ENCODE results near the gene CEP295NL. TPM values are rescaled to one million over a fixed set of nuclear protein-coding genes. Genes with fewer than 3 reads are reported as not detected.

CEP295NL gene
- total and polyA plus RNA-seq, 9 donors = 0.25 to 8.0 (median 4.4) TPM

DNA sequence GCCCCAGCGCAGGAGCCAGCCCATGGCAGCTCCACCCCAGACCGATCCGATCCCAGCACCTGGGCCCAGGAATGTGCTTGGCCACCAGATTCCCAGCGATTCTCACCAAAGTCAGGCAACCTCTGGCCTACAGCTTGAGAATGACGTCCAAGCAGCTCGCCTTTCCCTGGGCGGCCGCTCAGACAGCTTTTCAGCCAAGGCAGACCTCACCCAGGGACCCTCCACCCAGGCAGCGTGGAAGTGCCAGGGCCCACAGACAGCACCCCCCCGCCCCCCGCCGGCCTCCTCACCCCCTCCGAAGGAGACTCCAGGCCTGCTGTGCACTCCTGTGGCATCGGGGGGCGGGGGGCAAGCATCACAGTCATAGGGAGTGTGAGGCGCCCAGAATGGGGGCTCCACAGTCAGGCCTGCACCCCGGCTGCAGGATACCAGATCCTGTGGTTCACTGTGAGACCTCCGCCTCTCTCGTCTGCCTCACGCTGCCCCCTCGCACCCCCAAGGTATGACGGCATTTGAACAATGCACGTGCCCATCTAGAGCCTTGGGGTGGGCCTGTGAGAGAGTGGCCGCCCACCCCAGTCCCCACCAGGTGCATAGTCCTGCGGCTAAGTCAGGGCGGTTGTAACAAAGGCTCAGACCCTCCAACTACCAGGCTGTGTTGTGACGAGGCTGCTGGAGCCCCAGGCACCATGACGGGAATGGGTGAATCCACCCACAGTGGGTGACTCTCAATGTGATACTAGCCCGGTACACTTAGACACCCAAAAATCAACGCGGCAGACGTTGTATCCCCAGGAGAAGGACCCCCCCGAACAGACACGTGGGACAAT is 6.0 kb downstream of the CEP295NL start:
- no peak for TF ChIP-seq EP300 (IDR thresholded peaks at IDR 0.05)
- TF ChIP-seq CTCF (IDR thresholded peaks at IDR 0.05) = no peak
- H3K9me3 ChIP-seq = no peaks in the 10 kb centered on the region
- peak overlapping the region; percentile 39 to 61 for H3K27ac ChIP-seq
- H3K36me3 ChIP-seq = no peaks in the 10 kb centered on the region
- no peaks in the 10 kb centered on the region for H3K27me3 ChIP-seq
- intact Hi-C loops (cut with DNase I) = loop anchor here in 1 of 4 donors (5.0 kb wide), 1 partner anchor 35 kb away; no protein-coding TSS in a partner anchor
- H3K4me3 ChIP-seq = no peak overlapping the region
- 67 to 80% (median 76%) methylated on average over 34 of the region's 34 CpGs for WGBS, 3 donors
- peaks cover 48% of the 10 kb centered on the region for H3K4me1 ChIP-seq (ENCODE audit: insufficient read depth)
- no peak for DNase-seq

GRCh38 chr17:78896091-78896833 is 6.7 kb downstream of the CEP295NL start:
- TF ChIP-seq EP300 (IDR thresholded peaks at IDR 0.05) (no peak), CTCF (IDR thresholded peaks at IDR 0.05) (no peak), POLR2A (IDR thresholded peaks at IDR 0.05) (no peak)
- H3K36me3 ChIP-seq = no peaks in the 10 kb centered on the region
- H3K9me3 ChIP-seq = no peaks in the 10 kb centered on the region
- 57 to 58% (median 57%) methylated on average over 20 of the region's 20 CpGs for WGBS, 3 donors
- no peaks in the 10 kb centered on the region for H3K27me3 ChIP-seq
- H3K4me3 ChIP-seq = no peak overlapping the region
- H3K4me1 ChIP-seq (ENCODE audit: insufficient read depth) = peaks cover 53% of the 10 kb centered on the region
- DNase-seq = peak in 4 of 5 donors; percentile 45 to 55 (median 52)
- H3K27ac ChIP-seq = peak overlapping the region; percentile 39 to 61
- intact Hi-C loops (cut with DNase I) = loop anchor here in 1 of 4 donors (5.0 kb wide), 1 partner anchor 34 kb away; no protein-coding TSS in a partner anchor

DNA sequence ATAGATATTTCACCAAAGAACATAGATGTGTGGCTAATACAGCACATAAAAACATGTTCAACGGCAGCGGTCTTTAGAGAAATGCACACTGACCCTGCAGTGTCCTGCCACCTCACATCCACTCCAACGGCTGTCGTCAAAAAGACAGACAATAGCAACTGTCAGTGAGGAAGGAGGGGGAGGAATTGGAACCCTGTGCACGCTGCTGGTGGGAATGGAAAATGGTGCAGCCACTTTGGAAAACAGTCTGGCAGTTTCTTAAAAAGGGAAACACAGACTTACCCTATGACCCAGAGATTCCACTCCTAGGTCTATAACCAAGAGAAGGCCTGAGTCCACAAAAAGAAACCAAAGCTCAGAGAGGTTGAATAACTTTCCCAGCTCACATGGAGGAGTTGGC is 7.7 kb downstream of the CEP295NL start:
- WGBS, 3 donors = 24 to 25% (median 25%) methylated on average over 5 of the region's 5 CpGs
- TF ChIP-seq CTCF (IDR thresholded peaks at IDR 0.05) (no peak), POLR2A (IDR thresholded peaks at IDR 0.05) (no peak), EP300 (IDR thresholded peaks at IDR 0.05) (no peak)
- intact Hi-C loops (cut with DNase I) = loop anchor here in 1 of 4 donors (5.0 kb wide), 1 partner anchor 33 kb away; no protein-coding TSS in a partner anchor
- no peak overlapping the region for H3K4me3 ChIP-seq
- no peaks in the 10 kb centered on the region for H3K27me3 ChIP-seq
- no peak overlapping the region for H3K27ac ChIP-seq
- DNase-seq = no peak
- H3K4me1 ChIP-seq (ENCODE audit: insufficient read depth) = peaks cover 53% of the 10 kb centered on the region
- H3K9me3 ChIP-seq = no peaks in the 10 kb centered on the region
- no peaks in the 10 kb centered on the region for H3K36me3 ChIP-seq

GRCh38 chr17:78893684-78894083 is 9.3 kb downstream of the CEP295NL start:
- intact Hi-C loops (cut with DNase I) = no loop called here
- 15 to 25% (median 18%) methylated on average over 4 of the region's 4 CpGs for WGBS, 3 donors
- TF ChIP-seq POLR2A (IDR thresholded peaks at IDR 0.05) (no peak), CTCF (IDR thresholded peaks at IDR 0.05) (no peak), EP300 (IDR thresholded peaks at IDR 0.05) (no peak)

More at GRCh38 chr17:78893684-78894083, 9.3 kb downstream of the CEP295NL start:
- no peak for DNase-seq
- H3K27ac ChIP-seq = no peak overlapping the region
- no peaks in the 10 kb centered on the region for H3K36me3 ChIP-seq
- H3K4me3 ChIP-seq = no peak overlapping the region
- H3K4me1 ChIP-seq (ENCODE audit: insufficient read depth) = peaks cover 45% of the 10 kb centered on the region
- no peaks in the 10 kb centered on the region for H3K9me3 ChIP-seq
- H3K27me3 ChIP-seq = no peaks in the 10 kb centered on the region
